NCI-H345 treated with DMSO at 0.1 percent for 48 hours (cell line): Measurements from ENCODE around the gene SESN3.

Experiments
- DNase-seq: peaks from one replicate; lab custom pipeline; 2025; ENCODE audit not compliant: unreplicated experiment; lab: John Stamatoyannopoulos, UW

Gene SESN3

DNA sequence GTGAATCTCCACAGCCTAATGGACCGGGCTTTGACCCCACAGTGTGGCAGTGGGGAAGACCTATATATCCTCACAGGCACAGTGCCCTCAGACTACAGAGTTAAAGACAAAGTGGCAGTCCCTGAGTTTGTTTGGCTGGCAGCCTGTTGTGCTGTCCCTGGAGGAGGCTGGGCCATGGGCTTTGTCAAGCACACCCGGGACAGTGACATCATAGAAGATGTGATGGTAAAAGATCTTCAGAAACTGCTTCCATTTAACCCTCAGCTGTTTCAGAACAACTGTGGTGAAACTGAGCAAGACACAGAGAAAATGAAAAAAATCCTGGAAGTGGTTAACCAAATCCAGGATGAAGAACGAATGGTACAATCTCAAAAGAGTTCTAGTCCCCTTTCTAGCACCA, 102.4 kb downstream of the SESN3 start:
- no peak for DNase-seq

DNA sequence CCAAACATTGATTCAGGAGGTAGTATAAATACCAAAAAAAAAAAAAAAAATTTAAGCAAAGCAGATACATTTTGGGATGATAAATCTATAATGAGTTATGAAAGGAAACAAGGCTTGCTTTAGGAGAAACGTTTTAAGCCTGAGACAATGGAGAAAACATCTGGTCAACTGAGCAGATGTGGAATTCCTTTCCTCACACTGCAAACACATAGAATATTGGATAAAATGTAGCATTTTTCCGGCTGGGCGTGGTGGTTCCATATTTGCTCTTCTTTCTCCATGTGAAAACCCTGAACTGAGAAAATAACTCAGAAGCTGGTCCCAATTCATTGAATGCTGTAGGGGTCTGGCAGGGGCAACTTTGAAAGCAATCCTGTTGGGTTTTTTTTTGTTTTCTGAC, 107.4 kb downstream of the SESN3 start:
- DNase-seq = no peak

DNA sequence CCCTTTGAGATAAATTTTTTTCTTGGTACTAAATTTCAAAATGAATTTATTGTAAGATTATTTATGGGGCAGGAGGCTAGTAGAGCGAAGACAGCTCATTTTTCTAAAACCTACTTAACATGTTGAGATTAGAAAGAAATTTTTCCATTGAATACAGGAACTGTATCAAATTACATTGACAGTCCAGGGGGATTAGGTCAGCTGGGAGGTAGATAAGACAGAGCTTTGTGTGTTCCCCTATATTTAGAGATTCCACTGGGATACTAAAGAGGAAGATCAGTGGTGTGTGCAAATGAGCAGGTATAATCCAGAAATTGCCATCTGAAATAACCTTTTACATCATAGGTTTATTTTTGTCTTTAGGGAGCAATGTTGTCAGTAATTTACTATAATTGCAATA, 109.3 kb downstream of the SESN3 start:
- DNase-seq = no peak

DNA sequence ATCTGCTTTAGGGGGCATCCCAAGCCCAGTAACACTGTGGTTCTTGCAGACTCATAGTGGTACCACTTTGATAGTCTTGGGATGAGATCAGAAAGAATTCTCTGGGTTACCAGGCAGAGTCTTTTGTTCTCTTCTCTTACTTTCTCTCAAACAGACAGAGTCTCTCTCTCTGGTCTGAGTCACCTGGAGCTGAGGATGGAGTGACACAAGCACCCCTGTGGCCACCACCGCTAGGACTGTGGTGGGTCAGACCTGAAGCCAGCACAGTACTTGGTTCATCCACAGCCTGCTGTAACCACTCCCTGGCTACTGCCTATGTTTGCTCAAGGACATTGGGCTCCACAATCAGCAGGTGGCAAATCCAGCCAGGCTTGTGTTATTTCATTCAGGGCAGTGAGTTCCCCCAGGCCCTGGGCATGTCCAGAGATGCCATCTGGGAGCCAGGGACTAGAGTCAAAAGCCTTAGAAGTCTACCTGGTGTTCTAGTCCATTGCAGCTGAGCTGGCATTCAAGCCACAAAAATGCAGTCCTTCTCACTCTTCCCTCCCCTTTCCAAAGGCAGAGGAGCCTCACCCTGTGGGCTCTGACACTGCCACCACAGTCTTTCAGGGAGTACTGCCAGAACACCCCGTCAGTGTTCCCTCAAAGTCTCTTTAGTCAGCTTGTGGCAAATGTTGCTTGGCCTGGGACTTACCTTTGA, 111.5 kb downstream of the SESN3 start:
- DNase-seq = no peak

DNA sequence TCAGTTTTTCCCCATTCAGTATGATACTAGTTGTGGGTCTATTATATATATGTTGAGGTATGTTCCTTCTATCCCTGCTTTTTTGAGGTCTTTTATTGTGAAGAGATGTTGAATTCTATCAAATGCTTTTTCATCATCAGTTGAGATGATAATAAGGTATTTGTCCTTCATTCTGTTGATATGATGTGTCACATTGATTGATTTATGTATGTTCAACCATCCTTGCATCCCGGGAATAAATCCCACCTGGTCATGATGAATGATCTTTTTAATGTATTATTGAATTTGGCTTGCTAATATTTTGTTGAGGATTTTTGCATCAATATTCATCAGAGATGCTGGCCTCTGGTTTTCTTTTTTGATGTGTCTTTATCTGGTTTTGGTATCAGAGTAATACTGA, 115.4 kb downstream of the SESN3 start:
- no peak for DNase-seq
